DLD1 (cell line): ENCODE results near the gene KHDRBS2.
"Not testable (repeated sequence)": the region's sequence is repeated elsewhere in the genome, so short reads cannot be mapped to it uniquely, and the experiment has no call there.

ENCODE experiments used
- in situ Hi-C: cut with HindIII; loops from 2 replicates; pipeline ENCODE4 v1.10.0; 2017; ENCODE audit warnings: low sequenced_read_pairs

KHDRBS2 gene

DNA sequence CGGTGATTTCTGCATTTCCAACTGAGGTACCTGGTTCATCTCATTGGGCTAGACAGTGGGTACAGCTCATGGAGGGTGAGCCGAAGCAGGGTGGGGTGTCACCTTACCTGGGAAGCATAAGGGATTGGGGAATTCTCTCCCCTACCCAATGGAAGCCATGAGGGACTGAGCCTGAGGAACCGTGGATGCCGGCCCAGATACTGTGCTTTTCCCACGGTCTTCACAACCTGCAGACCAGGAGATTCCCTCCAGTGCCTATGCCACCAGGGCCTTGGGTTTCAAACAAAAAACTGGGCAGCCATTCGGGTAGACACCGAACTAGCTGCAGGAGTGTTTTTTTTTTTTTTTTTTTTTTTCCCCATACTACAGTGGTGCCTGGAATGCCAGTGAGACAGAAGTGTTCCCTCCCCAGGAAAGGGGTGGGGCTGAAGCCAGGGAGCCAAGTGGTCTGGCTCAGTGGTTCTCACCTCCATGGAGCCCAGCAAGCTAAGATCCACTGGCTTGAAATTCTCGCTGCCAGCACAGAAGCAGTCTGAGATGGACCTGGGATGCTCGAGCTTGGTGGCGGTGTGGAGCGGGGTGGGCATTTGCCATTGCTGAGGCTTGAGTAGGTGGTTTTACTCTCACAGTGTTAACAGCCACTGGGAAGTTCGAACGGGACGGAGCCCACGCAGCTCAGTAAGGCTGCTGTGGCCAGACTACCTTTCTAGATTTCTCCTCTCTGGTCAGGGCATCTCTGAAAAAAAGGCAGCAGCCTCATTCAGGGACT is 416.2 kb downstream of the KHDRBS2 start:
- in situ Hi-C loops: no loop called here

- in situ Hi-C loops: no loop called here
Measured at GRCh38 chr6:61868507-61869080, 417.4 kb downstream of the KHDRBS2 start.

- in situ Hi-C loops: no loop called here
Measured at GRCh38 chr6:61867635-61868034, 418.4 kb downstream of the KHDRBS2 start.

- in situ Hi-C loops: no loop called here
Measured at GRCh38 chr6:61857541-61857940, 428.5 kb downstream of the KHDRBS2 start.

- in situ Hi-C loops: no loop called here
Measured at GRCh38 chr6:61841958-61842357, 444.1 kb downstream of the KHDRBS2 start.

DNA sequence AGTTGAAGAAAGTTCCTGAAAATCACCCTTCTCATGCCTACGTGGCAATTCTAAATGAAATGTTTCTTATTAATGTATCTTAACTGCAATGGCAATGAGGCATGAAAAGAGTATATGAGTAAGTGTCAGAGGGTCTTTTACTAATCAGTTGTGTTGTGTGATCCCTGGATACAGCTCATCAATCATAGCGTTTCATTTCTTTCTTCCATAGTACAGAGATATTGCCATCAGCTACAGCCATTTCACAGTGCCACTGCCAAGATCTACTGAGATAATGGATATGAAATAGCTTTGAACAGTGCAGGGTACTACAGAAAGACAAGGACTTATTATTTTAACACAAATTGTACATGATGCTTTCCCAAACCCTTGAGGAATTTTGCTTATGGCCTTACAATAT is 450.8 kb downstream of the KHDRBS2 start:
- in situ Hi-C loops: no loop called here

GRCh38 chr6:61833176-61833755 is 452.8 kb downstream of the KHDRBS2 start:
- in situ Hi-C loops: no loop called here

- in situ Hi-C loops: no loop called here
Measured at GRCh38 chr6:61817716-61818115, 468.3 kb downstream of the KHDRBS2 start.

GRCh38 chr6:61810047-61810446 is 476.0 kb downstream of the KHDRBS2 start:
- in situ Hi-C loops: no loop called here

DNA sequence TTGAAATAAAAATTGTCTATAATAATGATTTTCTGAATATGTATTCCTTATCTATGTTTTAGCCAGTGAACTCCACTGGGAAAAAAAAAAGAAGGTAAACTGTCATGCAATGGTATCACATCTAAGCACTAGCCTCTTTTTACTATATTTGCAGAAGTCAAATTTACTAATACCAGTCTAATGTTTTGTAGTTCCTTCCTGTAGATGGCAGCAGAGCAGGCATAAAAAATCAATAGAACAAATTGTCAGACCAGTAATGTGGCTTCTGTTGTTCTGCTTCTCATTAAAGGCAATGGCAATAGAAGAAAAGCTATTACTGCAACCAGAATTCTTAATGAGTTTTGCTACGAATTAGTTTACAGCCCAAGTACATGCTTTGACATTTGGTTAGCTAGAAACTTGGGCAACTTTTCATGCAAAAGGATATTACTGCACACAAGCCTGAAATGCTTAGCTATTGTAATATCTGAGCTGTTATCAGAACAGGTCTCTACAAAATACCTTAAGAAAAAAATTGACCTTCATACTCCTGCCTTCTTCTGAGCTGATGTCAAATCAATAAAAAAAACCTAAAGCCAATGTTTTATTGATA is 476.9 kb downstream of the KHDRBS2 start:
- in situ Hi-C loops: no loop called here

- in situ Hi-C loops: no loop called here
Measured at GRCh38 chr6:61787998-61788397, 498.0 kb downstream of the KHDRBS2 start.

- in situ Hi-C loops: not testable (repeated sequence)
Measured at GRCh38 chr6:61769446-61769845, 516.6 kb downstream of the KHDRBS2 start.

GRCh38 chr6:61755739-61756138 is 530.3 kb downstream of the KHDRBS2 start:
- in situ Hi-C loops: no loop called here

- in situ Hi-C loops: no loop called here
Measured at GRCh38 chr6:61751986-61752385, 534.0 kb downstream of the KHDRBS2 start.

DNA sequence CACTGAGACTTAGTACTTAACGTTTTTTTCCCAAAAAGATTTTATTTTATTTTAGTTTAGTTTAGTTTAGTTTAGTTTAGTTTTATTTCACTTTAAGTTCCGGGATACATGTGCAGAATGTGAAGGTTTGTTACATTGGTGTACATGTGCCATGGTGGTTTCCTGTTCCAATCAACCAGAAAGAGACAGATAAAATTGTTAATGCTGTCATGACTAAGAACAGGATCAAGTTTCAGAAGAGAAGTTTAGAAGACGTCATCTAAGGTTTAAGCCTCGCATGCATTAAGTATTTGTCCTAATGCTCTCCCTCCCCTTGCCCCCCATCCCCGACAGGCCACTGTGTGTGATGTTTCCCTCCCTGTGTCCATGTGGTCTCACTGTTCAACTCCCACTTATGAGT is 540.0 kb downstream of the KHDRBS2 start:
- in situ Hi-C loops: no loop called here

- in situ Hi-C loops: no loop called here
Measured at GRCh38 chr6:61711849-61712248, 574.2 kb downstream of the KHDRBS2 start.

GRCh38 chr6:61688165-61688564 is 597.9 kb downstream of the KHDRBS2 start:
- in situ Hi-C loops: no loop called here

GRCh38 chr6:61682562-61682961 is 603.5 kb downstream of the KHDRBS2 start:
- in situ Hi-C loops: no loop called here

GRCh38 chr6:61679625-61680024 is 606.4 kb downstream of the KHDRBS2 start:
- in situ Hi-C loops: no loop called here

GRCh38 chr6:61675734-61676133 is 610.3 kb downstream of the KHDRBS2 start:
- in situ Hi-C loops: no loop called here

DNA sequence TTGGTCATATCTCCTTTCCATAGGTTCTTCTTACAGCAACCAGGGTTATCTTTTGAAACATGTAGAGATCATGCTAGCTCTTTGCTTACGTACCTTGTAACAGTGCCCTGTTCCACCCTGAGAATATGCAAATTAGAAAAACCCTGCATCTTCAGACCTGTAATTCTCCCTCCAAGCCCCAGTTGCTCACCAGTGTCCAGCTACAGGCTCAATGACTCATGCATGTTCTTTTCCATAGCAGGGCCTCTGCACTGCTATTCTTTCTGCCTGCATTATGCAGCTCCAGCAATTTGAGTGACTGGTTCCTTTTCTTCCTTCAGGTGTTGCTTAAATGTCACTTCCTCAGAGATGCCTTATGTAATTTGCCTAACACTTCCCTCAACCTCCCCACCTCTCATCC is 636.2 kb downstream of the KHDRBS2 start:
- in situ Hi-C loops: no loop called here

DNA sequence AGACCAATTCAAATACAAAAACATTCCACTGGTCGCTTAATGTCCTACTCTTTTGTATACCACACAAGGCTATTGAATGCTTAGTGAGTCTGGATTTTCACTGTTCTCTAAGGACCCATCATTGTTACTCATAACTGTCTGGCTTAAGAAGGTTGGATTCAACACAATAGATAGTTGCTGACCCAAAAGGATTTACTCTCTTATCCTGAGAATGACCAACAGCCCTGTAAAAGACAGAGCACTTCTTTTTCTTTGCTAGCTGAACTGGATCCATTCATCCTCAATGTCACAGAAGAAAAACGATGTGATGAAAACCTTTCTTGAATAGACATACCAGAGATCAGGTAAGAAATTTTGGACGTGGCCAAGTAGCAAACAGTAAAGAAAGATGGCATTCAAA is 645.6 kb downstream of the KHDRBS2 start:
- in situ Hi-C loops: no loop called here
